Mesenchymal stem cell (in vitro differentiated cells and primary cell): ENCODE results near the gene DNAJA4. TPM values are rescaled to one million over a fixed set of nuclear protein-coding genes. Genes with fewer than 3 reads are reported as not detected.

Experiments used
- DNase-seq: peaks from one replicate; pipeline ENCODE4 v3.0.0-alpha.2; 2013
- H2AFZ ChIP-seq: one replicate; pipeline ENCODE4 v1.6.1; 2013; ENCODE audit warnings: low read depth, mild to moderate bottlenecking, control low read depth, inconsistent platforms, low read length, moderate library complexity
- H2AK5ac ChIP-seq: 2 replicates; pipeline ENCODE4 v1.6.1; 2013; ENCODE audit warnings: low read length, moderate library complexity, mild to moderate bottlenecking, inconsistent platforms; ENCODE audit not compliant: severe bottlenecking
- H2BK120ac ChIP-seq: one replicate; pipeline ENCODE4 v1.6.1; 2013; ENCODE audit warnings: low read depth, mild to moderate bottlenecking, inconsistent platforms, low read length, moderate library complexity
- H2BK12ac ChIP-seq, 2 experiments: one replicate each; pipeline ENCODE4 v1.6.1; 2013; ENCODE audit warnings: inconsistent platforms in 2 of 2, low read length in 2 of 2, mild to moderate bottlenecking in 2 of 2, moderate library complexity in 2 of 2, control low read depth in 1 of 2
- H2BK15ac ChIP-seq: one replicate; pipeline ENCODE4 v1.6.1; 2013; ENCODE audit warnings: mild to moderate bottlenecking, low read depth, inconsistent platforms; ENCODE audit not compliant: poor library complexity, severe bottlenecking
- H2BK5ac ChIP-seq: 2 replicates; pipeline ENCODE4 v1.6.1; 2013; ENCODE audit warnings: low read depth, mild to moderate bottlenecking, low read length, control low read depth, inconsistent platforms; ENCODE audit not compliant: poor library complexity, severe bottlenecking
- H3K14ac ChIP-seq, 2 experiments: one replicate each; pipeline ENCODE4 v1.6.1; 2013; ENCODE audit warnings: inconsistent platforms in 2 of 2, low read length in 2 of 2, control low read depth in 1 of 2, mild to moderate bottlenecking in 1 of 2, moderate library complexity in 1 of 2
- H3K18ac ChIP-seq, 2 experiments: one replicate each; pipeline ENCODE4 v1.6.1; 2013; ENCODE audit warnings: inconsistent platforms in 2 of 2, low read length in 2 of 2, control low read depth in 1 of 2, low read depth in 1 of 2, mild to moderate bottlenecking in 1 of 2
- H3K23ac ChIP-seq, 2 experiments: one replicate each; pipeline ENCODE4 v1.6.1; 2013; ENCODE audit warnings: inconsistent platforms in 2 of 2, low read length in 2 of 2, mild to moderate bottlenecking in 2 of 2, moderate library complexity in 2 of 2, control low read depth in 1 of 2
- H3K27ac ChIP-seq: 2 replicates; pipeline ENCODE4 v1.5.1; 2013; ENCODE audit warnings: mild to moderate bottlenecking, moderate library complexity, low read length, control low read depth, inconsistent platforms; ENCODE audit not compliant: poor library complexity, severe bottlenecking
- H3K27me3 ChIP-seq, 2 experiments: 2 replicates each; pipeline versions ENCODE4 v1.6.1 to v1.7.0; 2013; ENCODE audit warnings: low read length in 2 of 2, mild to moderate bottlenecking in 2 of 2, moderate library complexity in 2 of 2, control low read depth in 1 of 2, inconsistent platforms in 1 of 2; ENCODE audit not compliant: control insufficient read depth in 1 of 2, insufficient read depth in 1 of 2
- H3K36me3 ChIP-seq, 2 experiments: 2 replicates each; pipeline versions ENCODE4 v1.6.1 to v1.7.0; 2013; ENCODE audit warnings: low read length in 2 of 2, control low read depth in 1 of 2, inconsistent platforms in 1 of 2, low read depth in 1 of 2, mild to moderate bottlenecking in 1 of 2; ENCODE audit not compliant: insufficient read depth in 2 of 2, control insufficient read depth in 1 of 2
- H3K4ac ChIP-seq, 2 experiments: one replicate each; pipeline ENCODE4 v1.6.1; 2013; ENCODE audit warnings: inconsistent platforms in 2 of 2, low read length in 2 of 2, mild to moderate bottlenecking in 2 of 2, moderate library complexity in 2 of 2, control low read depth in 1 of 2, low read depth in 1 of 2
- H3K4me1 ChIP-seq: 2 replicates; pipeline ENCODE4 v1.6.1; 2013; ENCODE audit warnings: low read depth, low read length, control low read depth; ENCODE audit not compliant: control insufficient read depth, insufficient read depth
- H3K4me2 ChIP-seq: 2 replicates; pipeline ENCODE4 v1.6.1; 2013; ENCODE audit warnings: low read length, mild to moderate bottlenecking, inconsistent platforms; ENCODE audit not compliant: poor library complexity, severe bottlenecking
- H3K4me3 ChIP-seq, 2 experiments: 2 replicates each; pipeline versions ENCODE4 v1.5.1 to v1.7.0; 2013; ENCODE audit warnings: low read length in 2 of 2, mild to moderate bottlenecking in 2 of 2, control low read depth in 1 of 2, low read depth in 1 of 2; ENCODE audit not compliant: insufficient read depth in 1 of 2
- H3K79me1 ChIP-seq: replicated peaks from 2 replicates; pipeline ENCODE4 v1.6.1; 2013; ENCODE audit warnings: mild to moderate bottlenecking, control low read depth, low read length, inconsistent platforms; ENCODE audit not compliant: poor library complexity, severe bottlenecking
- H3K9ac ChIP-seq: 2 replicates; pipeline ENCODE4 v1.7.0; 2013; ENCODE audit warnings: mild to moderate bottlenecking, low read length, moderate library complexity
- H3K9me3 ChIP-seq: 2 replicates; pipeline ENCODE4 v1.7.0; 2013; ENCODE audit warnings: mild to moderate bottlenecking, low read length; ENCODE audit not compliant: control insufficient read depth
- H4K8ac ChIP-seq: one replicate; pipeline ENCODE4 v1.6.1; 2013; ENCODE audit warnings: inconsistent platforms, mild to moderate bottlenecking, low read length, moderate library complexity
- H4K91ac ChIP-seq: one replicate; pipeline ENCODE4 v1.6.1; 2013; ENCODE audit warnings: mild to moderate bottlenecking, low read length, inconsistent platforms
- WGBS: methylation state at CpG from one replicate; pipeline ENCODE4 v1.1.7; 2013; ENCODE audit warnings: mixed read lengths; 5-methylcytosine and 5-hydroxymethylcytosine counted together
- small RNA-seq: library from polyadenylated mRNA; stranded (forward); fragments of <200 nt; extraction: miRNeasy Mini kit (QIAGEN cat#:217004); gene quantifications from one replicate; pipeline ENCODE3, GENCODE V24; 2013; ENCODE audit warnings: low read depth

DNAJA4 gene

GRCh38 chr15:78329625-78330024 lies 65.3 kb downstream of the DNAJA4 start:
- no peak overlapping the region for H2BK15ac ChIP-seq
- H3K79me1 ChIP-seq, result no peaks in the 10 kb centered on the region
- H3K4me2 ChIP-seq, result no peak overlapping the region
- H4K8ac ChIP-seq, result no peak overlapping the region
- H3K36me3 ChIP-seq, result no peaks in the 10 kb centered on the region
- no peak overlapping the region for H2AFZ ChIP-seq
- H3K27ac ChIP-seq, result no peak overlapping the region
- WGBS, result 53% methylated on average over 4 of the region's 4 CpGs
- H3K9ac ChIP-seq, result no peak overlapping the region
- H3K23ac ChIP-seq, result no peak overlapping the region
- H2BK120ac ChIP-seq, result no peak overlapping the region
- H4K91ac ChIP-seq, result no peak overlapping the region
- no peak overlapping the region for H3K4ac ChIP-seq
- H3K14ac ChIP-seq, result no peak overlapping the region
- DNase-seq, result no peak
- no peak overlapping the region for H3K4me3 ChIP-seq
- H3K4me1 ChIP-seq, result peaks cover 6% of the 10 kb centered on the region
- no peaks in the 10 kb centered on the region for H3K9me3 ChIP-seq
- H3K27me3 ChIP-seq, result peaks cover 10 to 13% of the 10 kb centered on the region in 2 experiments
- no peak overlapping the region for H3K18ac ChIP-seq
- H2BK5ac ChIP-seq, result no peak overlapping the region
- no peak overlapping the region for H2AK5ac ChIP-seq
- no peak overlapping the region for H2BK12ac ChIP-seq

Small RNAs within 50 kb of the gene (small RNA-seq; reads per million reads assigned to genes)
- gene AC090607.5, result not detected
